CD4-positive, alpha-beta T cell treated with Interleukin-6 for 4 hours (primary cell): ENCODE measurements around the gene MVP.

Experiments
- DNase-seq: peaks from one replicate; pipeline ENCODE4 v3.0.0-alpha.2; 2020; ENCODE audit warnings: mixed read lengths

The MVP gene

GRCh38 chr16:29804455-29805231 lies 15.6 kb upstream of the MVP start:
- no peak for DNase-seq

GRCh38 chr16:29805232-29806098 lies 14.8 kb upstream of the MVP start:
- DNase-seq = peak; percentile 98

GRCh38 chr16:29806099-29806579 lies 14.1 kb upstream of the MVP start, which contains the start of gene MAZ:
TSS of gene MAZ (plus strand) at chr16:29806529. CDS start at chr16:29806702, 173 bp downstream.
- no peak for DNase-seq

DNA sequence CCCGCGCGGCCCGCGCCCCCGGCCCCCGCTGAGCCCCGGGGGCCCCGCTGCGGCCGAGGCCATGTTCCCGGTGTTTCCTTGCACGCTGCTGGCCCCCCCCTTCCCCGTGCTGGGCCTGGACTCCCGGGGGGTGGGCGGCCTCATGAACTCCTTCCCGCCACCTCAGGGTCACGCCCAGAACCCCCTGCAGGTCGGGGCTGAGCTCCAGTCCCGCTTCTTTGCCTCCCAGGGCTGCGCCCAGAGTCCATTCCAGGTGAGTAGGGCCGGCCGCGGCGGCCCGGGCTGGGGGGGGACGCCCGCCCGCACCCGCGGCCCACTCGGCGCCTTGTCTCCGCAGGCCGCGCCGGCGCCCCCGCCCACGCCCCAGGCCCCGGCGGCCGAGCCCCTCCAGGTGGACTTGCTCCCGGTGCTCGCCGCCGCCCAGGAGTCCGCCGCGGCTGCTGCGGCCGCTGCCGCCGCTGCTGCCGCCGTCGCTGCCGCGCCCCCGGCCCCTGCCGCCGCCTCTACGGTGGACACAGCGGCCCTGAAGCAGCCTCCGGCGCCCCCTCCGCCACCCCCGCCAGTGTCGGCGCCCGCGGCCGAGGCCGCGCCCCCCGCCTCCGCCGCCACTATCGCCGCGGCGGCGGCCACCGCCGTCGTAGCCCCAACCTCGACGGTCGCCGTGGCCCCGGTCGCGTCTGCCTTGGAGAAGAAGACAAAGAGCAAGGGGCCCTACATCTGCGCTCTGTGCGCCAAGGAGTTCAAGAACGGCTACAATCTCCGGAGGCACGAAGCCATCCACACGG lies 13.4 kb upstream of the MVP start:
- DNase-seq = peak; percentile 65

DNA sequence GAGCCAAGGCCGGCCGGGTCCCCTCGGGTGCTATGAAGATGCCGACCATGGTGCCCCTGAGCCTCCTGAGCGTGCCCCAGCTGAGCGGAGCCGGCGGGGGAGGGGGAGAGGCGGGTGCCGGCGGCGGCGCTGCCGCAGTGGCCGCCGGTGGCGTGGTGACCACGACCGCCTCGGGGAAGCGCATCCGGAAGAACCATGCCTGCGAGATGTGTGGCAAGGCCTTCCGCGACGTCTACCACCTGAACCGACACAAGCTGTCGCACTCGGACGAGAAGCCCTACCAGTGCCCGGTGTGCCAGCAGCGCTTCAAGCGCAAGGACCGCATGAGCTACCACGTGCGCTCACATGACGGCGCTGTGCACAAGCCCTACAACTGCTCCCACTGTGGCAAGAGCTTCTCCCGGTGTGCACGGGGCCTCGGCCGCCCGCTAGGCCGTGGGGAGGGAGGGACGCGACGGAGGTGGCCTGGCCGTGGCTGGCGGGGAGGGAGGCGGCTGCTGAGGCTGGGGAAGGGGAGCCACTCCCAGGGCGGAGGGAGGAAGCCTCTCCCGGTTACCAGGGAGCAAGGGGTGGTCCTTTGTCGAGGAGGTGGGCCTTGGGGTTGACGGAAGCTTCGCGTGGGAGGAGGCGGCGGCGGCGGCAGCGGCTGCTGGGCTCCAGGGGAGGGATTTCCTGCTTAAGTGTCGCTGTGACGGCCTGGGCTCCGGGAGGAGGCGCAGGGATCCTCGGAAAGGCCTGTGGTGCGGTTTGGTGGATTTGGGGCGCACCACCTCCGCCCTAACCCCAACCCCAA lies 12.6 kb upstream of the MVP start:
- DNase-seq = peak; percentile 90

DNA sequence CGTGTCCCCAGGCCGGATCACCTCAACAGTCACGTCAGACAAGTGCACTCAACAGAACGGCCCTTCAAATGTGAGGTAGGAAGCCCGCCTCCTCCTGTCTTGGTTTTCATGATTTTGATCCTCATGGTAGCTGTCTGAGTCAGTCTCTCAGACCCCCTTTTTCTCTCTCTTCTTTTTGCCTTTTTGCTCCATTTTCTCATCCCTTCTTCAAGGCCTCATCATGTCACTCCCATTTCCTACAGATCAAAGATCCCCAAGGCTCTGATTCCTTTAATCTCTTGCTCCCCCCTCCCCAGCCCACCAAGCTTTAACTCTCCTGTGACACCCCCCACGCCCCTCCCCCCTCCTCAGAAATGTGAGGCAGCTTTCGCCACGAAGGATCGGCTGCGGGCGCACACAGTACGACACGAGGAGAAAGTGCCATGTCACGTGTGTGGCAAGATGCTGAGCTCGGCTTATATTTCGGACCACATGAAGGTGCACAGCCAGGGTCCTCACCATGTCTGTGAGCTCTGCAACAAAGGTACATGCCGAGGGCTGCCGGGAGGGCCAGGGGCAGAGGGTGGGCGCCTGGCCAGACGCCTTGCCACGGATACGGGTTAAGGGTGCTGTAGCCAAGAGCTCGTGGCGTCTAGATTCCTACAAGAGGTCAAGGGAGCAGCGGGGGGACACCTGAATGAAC lies 11.9 kb upstream of the MVP start:
- DNase-seq = no peak

- no peak for DNase-seq
These were observed 11.1 kb upstream of the MVP start for GRCh38 chr16:29809031-29809747.

DNA sequence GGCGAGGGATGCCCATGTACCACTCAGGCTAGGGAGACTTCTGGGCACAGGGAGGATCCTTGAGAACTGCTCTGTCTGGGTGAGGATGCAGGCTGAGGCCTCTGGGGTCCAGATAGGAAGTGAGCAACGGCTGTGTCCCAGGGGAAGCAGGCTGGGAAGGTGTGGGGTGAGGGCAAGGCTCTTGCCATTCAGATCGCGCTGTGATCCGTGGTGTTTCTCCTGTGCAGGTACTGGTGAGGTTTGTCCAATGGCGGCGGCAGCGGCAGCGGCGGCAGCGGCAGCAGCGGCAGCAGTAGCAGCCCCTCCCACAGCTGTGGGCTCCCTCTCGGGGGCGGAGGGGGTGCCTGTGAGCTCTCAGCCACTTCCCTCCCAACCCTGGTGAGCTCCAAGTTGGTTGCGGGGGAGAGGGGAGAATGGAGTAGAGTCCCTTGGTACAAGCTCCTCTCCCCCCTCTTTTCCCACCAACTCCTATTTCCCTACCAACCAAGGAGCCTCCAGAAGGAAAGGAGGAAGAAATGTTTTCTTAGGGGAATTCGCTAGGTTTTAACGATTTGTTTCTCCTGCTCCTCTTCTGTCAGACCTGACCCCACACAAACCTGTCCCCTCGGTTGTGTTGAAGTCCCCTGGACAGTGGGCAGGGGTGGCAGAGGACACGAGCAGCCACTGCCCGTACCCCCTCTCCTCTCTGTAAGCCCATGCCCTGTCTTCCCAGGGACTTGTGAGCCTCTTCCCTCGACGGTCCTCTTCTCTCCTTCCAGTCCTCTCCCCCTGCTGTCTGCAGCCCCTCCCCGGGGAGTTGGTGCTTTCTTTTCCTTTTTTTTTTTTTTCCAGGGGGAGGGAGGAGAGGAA lies 10.2 kb upstream of the MVP start:
- DNase-seq = peak; percentile 52

- no peak for DNase-seq
These were observed 9.5 kb upstream of the MVP start for GRCh38 chr16:29810699-29811169.

GRCh38 chr16:29811170-29811895 lies 8.9 kb upstream of the MVP start:
- peak; percentile 76 for DNase-seq

DNA sequence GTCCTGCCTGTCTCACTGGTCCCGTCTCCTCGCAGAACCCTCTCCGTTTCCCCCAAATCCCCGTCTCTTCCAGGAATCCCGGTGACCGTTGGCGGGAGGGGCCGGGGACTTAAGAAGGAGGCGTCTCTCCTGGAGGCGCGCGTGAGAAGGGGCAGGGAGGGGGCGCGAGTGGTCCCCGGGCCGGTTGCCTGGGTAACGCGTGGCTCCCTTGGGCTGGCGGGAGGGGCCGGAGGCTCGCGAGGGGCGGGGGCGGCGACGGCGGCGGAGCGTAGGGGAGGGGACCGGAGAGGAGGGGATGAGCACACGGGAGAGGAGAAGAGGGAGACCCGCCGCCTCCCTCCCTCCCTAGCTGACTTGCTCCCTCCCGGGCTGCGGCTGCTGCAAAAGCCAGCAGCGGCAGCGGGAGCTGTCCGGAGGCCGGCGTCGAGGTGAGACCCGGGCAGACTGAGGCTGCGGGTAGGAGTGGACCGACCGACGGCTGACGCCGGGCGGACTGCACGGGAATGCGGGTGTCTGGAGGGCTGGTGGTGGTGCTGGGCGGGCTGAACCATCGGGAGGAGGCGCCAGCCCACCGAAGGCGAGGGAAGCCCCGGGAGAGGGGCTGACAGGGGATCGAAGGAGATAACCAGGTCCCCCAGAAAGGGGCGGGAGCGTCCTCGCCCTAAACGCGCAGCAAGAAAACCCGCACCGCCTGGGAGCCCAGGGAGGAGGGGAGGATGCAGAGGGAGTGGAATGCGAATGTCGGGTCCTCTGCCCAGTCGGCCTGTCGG lies 8.2 kb upstream of the MVP start, which contains the start of gene PRRT2:
Gene PRRT2, plus strand, starts transcription at position 298 of the 770 bp plus-strand sequence. CDS start 862 bp downstream, outside the sequence.
- peak; percentile 66 for DNase-seq

GRCh38 chr16:29812754-29813643 lies 7.3 kb upstream of the MVP start:
- no peak for DNase-seq

- no peak for DNase-seq
These were observed 6.4 kb upstream of the MVP start for GRCh38 chr16:29813644-29814562.

DNA sequence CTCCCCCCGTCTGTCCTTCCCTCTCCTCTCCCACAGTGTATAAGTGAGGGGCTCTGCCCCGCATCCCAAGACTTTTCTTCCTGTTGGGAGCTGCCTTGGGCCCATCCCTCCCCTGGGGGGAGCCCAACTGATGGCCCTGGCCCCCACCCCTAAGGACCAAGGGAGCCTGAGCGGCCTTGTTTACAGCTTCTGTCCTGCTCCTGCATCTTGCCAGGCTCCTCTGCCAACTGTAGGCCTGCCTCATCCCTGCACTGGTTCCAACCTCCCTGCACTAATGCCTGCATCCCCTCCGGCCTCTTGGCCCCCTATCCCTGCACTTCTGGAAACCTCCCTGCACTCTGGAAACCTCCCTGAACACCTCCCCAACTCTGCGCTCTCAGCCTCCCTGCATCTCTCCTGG lies 5.7 kb upstream of the MVP start:
- DNase-seq = no peak

GRCh38 chr16:29815032-29815721 lies 5.1 kb upstream of the MVP start:
- peak; percentile 70 for DNase-seq
